Lower lobe of right lung (tissue), 2 donors: ENCODE measurements around the gene DMKN. TPM values are rescaled to one million over a fixed set of nuclear protein-coding genes. Genes with fewer than 3 reads are reported as not detected.

Experiments used
- ATAC-seq, 2 donors: fragments of 200-7000 bp; cut with Tn5 transposase; one replicate each; pipeline ENCODE4 v1.9.1; 2020 to 2022; ENCODE audit warnings: mild to moderate bottlenecking in 2 of 2, moderate library complexity in 2 of 2
- DNase-seq: peaks from one replicate; pipeline ENCODE4 v3.0.0-alpha.2; 2020
- H3K27ac ChIP-seq: fragments of 200-600 bp; one replicate; pipeline ENCODE4 v1.8.0; 2022
- H3K27me3 ChIP-seq: fragments of 200-600 bp; one replicate; pipeline ENCODE4 v1.8.0; 2022; ENCODE audit warnings: low read depth
- H3K36me3 ChIP-seq: fragments of 200-600 bp; one replicate; pipeline ENCODE4 v1.8.0; 2022; ENCODE audit warnings: mild to moderate bottlenecking
- H3K4me1 ChIP-seq: fragments of 200-600 bp; one replicate; pipeline ENCODE4 v1.8.0; 2022
- H3K4me3 ChIP-seq: fragments of 200-600 bp; one replicate; pipeline ENCODE4 v1.8.0; 2022; ENCODE audit warnings: mild to moderate bottlenecking
- H3K9me3 ChIP-seq: fragments of 200-600 bp; one replicate; pipeline ENCODE4 v1.8.0; 2022
- intact Hi-C: fragments of 100-400 bp; cut with DNase I; formaldehyde crosslinking; loops from one replicate; pipeline ENCODE4 v1.11.0; 2022
- total RNA-seq: library from RNA; stranded (reverse); fragmentation: NEBNext Ultra II Directional; extraction: Animal tissue kit (Norgen Biotek cat#: 25700); gene quantifications from one replicate; pipeline ENCODE4 v1.2.1, GENCODE V29; 2021
- TF ChIP-seq, protein P1 (sequence below): fragments of 200-600 bp; IDR thresholded peaks from one replicate; pipeline ENCODE4 v1.8.0; 2022; ENCODE audit warnings: antibody characterized with exemption, mild to moderate bottlenecking
- donor health status: DM: no; HTN: yes; CAD: no; lungs with severe emphysema.

DMKN gene
- total RNA-seq, 1 donor from 2014 or later, result 70.7 TPM

DNA sequence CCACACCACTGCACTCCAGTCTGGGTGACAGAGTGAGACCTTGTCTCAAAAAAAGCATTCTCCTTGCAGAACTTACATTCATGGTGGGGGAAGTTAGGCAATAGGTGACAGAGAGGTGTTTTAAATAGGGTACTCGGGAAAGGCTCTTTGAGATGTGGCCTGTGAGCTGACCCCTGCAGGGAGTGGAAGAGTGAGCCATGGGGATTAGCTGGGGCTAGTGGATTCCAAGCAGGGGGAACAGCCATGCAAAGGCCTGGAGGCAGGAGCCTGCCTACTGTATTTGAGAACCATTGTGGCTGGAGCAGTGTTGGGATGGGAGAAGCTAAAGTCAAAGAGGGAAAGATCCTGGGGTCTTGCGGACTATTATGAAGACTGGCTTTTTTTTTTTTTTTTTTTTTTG lies 3.9 kb upstream of the DMKN start:
- no peak overlapping the region for H3K27ac ChIP-seq
- no peak overlapping the region for H3K4me3 ChIP-seq
- no peaks in the 10 kb centered on the region for H3K4me1 ChIP-seq
- ATAC-seq, result no peak
- TF ChIP-seq, protein P1, sequence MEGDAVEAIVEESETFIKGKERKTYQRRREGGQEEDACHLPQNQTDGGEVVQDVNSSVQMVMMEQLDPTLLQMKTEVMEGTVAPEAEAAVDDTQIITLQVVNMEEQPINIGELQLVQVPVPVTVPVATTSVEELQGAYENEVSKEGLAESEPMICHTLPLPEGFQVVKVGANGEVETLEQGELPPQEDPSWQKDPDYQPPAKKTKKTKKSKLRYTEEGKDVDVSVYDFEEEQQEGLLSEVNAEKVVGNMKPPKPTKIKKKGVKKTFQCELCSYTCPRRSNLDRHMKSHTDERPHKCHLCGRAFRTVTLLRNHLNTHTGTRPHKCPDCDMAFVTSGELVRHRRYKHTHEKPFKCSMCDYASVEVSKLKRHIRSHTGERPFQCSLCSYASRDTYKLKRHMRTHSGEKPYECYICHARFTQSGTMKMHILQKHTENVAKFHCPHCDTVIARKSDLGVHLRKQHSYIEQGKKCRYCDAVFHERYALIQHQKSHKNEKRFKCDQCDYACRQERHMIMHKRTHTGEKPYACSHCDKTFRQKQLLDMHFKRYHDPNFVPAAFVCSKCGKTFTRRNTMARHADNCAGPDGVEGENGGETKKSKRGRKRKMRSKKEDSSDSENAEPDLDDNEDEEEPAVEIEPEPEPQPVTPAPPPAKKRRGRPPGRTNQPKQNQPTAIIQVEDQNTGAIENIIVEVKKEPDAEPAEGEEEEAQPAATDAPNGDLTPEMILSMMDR, result no peak
- peaks cover 9% of the 10 kb centered on the region for H3K27me3 ChIP-seq
- no peaks in the 10 kb centered on the region for H3K9me3 ChIP-seq
- H3K36me3 ChIP-seq, result no peaks in the 10 kb centered on the region
- no peak for DNase-seq
- intact Hi-C loops, result no loop called here

DNA sequence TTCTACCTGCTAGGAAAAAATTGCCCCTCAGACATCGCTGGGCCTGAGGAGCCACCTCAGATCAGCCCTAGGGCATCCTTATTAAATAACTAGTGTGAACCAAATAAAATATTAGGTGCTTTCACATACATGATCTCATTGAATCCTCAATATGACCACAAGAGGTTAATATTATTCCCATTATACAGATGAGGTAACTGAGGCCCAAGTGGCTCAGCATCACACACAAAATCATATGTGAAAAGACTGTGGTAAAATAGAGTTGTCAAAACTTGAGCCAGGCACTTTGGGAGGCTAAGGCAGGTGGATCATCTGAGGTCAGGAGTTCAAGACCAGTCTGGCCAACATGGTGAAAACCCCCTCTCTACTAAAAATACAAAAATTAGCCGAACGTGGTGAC lies 2.9 kb upstream of the DMKN start:
- peaks cover 14% of the 10 kb centered on the region for H3K27me3 ChIP-seq
- no peaks in the 10 kb centered on the region for H3K4me1 ChIP-seq
- intact Hi-C loops, result no loop called here
- no peaks in the 10 kb centered on the region for H3K36me3 ChIP-seq
- H3K9me3 ChIP-seq, result no peaks in the 10 kb centered on the region
- TF ChIP-seq, protein P1, result no peak
- no peak for DNase-seq
- no peak for ATAC-seq
- no peak overlapping the region for H3K27ac ChIP-seq
- no peak overlapping the region for H3K4me3 ChIP-seq

DNA sequence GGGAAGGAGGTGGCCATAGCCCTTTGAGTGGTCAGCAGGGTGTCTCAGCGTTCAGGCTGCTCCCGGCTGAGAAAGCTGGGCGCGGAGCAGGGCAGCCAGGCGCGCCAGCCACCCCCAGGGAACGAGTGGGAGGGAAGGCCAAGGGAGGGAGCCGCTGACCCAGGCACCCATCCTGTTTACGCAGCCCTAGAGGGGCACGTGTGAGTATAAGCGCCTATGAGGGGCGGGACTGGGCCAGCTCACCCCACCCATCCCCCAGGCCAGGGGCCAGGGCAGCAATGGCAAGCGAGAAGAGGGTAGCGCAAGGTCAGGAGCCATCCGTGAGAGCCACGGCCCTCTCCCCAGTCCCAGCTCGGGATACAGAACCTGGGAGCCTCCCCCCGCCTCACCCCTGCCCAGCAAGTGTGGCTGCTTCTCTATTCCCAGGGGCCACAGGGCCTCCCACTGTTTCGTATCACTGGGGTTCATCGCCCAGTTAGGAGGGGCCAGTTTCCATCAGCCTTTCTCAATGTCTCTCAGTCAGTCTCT lies 897 bp upstream of the DMKN start:
- DNase-seq (no peak), ATAC-seq (no peak)
- Histone ChIP-seq H3K4me1 (peaks cover 12% of the 10 kb centered on the region), H3K27ac (no peak overlapping the region), H3K27me3 (peaks cover 24% of the 10 kb centered on the region), H3K36me3 (no peaks in the 10 kb centered on the region), H3K9me3 (no peaks in the 10 kb centered on the region), H3K4me3 (no peak overlapping the region)
- intact Hi-C loops, result no loop called here
- TF ChIP-seq, protein P1, result no peak

DNA sequence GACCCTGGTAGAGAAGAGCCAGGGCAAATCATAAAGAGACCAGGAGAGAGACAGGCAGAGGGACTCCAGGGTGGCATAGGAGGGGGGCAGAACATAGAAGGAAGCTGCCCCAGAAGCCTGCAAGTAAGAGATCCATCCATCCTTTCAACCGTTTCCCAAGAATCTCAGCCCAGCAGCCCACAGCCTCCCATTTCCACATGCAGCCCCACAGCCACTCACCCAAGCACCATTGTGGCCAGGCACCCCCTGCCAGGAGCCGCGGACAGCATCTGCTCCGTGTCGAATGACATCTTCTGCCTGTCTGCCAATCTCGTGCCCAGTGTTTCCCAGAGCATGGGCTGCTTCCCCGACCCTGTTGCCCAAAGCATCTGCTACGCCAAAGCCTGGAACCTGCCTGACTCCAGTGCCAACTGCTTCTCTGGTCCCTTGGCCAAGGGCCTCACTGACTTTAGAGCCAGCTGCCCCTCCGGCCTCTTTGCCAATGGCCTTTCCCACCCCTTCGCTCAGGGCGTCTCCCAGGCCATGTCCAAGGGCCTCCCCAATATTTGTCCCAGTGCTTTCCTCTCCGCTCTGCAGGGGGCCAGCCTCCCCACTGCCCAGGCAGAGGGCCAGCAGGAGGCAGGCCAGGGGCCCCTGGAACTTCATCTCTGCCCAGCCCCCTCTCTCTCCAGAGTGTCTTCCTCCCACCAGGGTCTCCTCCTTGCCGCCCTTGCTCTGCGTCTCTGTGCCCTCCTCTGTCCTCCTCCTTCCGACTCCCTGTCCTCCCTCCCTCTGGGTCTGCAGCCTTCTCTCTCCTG lies 420 bp downstream of the DMKN start:
- ATAC-seq, result no peak
- no peaks in the 10 kb centered on the region for H3K9me3 ChIP-seq
- H3K36me3 ChIP-seq, result no peaks in the 10 kb centered on the region
- H3K4me3 ChIP-seq, result no peak overlapping the region
- H3K27ac ChIP-seq, result no peak overlapping the region
- DNase-seq, result no peak
- H3K27me3 ChIP-seq, result peaks cover 25% of the 10 kb centered on the region
- intact Hi-C loops, result no loop called here
- TF ChIP-seq, protein P1, result no peak
- peaks cover 12% of the 10 kb centered on the region for H3K4me1 ChIP-seq

DNA sequence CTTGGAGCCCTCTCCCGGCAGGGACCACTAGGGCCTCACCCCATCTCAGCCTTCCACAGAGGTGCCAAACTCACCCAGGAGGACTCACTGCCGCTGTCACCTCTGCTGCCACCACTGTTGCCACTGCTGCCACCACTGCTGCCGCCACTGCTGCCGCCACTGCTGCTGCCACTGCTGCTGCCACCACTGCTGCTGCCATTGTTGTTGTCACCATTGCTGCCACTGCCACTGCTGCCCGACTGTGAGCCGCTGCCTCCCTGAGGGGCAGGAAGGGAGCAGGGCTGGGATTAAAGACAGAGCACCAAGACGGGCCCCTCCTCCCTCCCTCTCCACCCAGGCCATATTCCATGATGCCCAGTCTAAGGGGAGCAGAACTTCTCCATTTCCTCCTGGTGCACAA lies 2.1 kb downstream of the DMKN start:
- no peak for ATAC-seq
- Histone ChIP-seq H3K4me1 (peaks cover 12% of the 10 kb centered on the region), H3K27me3 (peaks cover 29% of the 10 kb centered on the region), H3K27ac (no peak overlapping the region), H3K9me3 (no peaks in the 10 kb centered on the region), H3K4me3 (no peak overlapping the region), H3K36me3 (no peaks in the 10 kb centered on the region)
- TF ChIP-seq, protein P1, result no peak
- no peak for DNase-seq
- intact Hi-C loops, result no loop called here
